GM23338 (cell line): Measurements from ENCODE around the gene RIC8B. TPM values are rescaled to one million over a fixed set of nuclear protein-coding genes. Genes with fewer than 3 reads are reported as not detected.

Experiments used
- ATAC-seq: fragments of 200-7000 bp; cut with Tn5 transposase; 3 replicates; pipeline ENCODE4 v1.9.1; 2020
- DNase-seq: peaks from one replicate; pipeline ENCODE4 v3.0.0-alpha.2; 2015; ENCODE audit warnings: low spot score
- H2AFZ ChIP-seq: fragments of 200-600 bp; sonication (generic); 2 replicates; pipeline ENCODE4 v1.8.0; 2016; ENCODE audit warnings: antibody characterized with exemption, mild to moderate bottlenecking, moderate library complexity
- H3F3A ChIP-seq: fragments of 200-600 bp; sonication (generic); replicated peaks from 2 replicates; pipeline ENCODE4 v1.8.0; 2017; ENCODE audit warnings: antibody characterized with exemption, mixed run types, low read depth
- H3K27ac ChIP-seq: fragments of 200-600 bp; sonication (generic); 2 replicates; pipeline ENCODE4 v1.6.1; 2016; ENCODE audit warnings: low read depth
- H3K27me3 ChIP-seq: fragments of 200-600 bp; sonication (generic); 2 replicates; pipeline ENCODE4 v1.8.0; 2016; ENCODE audit warnings: mild to moderate bottlenecking, mixed run types, moderate library complexity; ENCODE audit not compliant: insufficient read depth
- H3K36me3 ChIP-seq: fragments of 200-600 bp; sonication (generic); 2 replicates; pipeline ENCODE4 v1.8.0; 2016; ENCODE audit warnings: mild to moderate bottlenecking; ENCODE audit not compliant: insufficient read depth
- H3K4me1 ChIP-seq: fragments of 200-600 bp; sonication (generic); 2 replicates; pipeline ENCODE4 v1.8.0; 2016; ENCODE audit warnings: mild to moderate bottlenecking, moderate library complexity; ENCODE audit not compliant: insufficient read depth
- H3K4me2 ChIP-seq: fragments of 200-600 bp; sonication (generic); 2 replicates; pipeline ENCODE4 v1.7.1; 2017; ENCODE audit warnings: mixed run types
- H3K4me3 ChIP-seq: fragments of 200-600 bp; sonication (generic); 2 replicates; pipeline ENCODE4 v1.6.1; 2016; ENCODE audit warnings: mixed run types
- H3K79me2 ChIP-seq: fragments of 200-600 bp; sonication (generic); replicated peaks from 2 replicates; pipeline ENCODE4 v1.8.0; 2017; ENCODE audit warnings: mild to moderate bottlenecking; ENCODE audit not compliant: insufficient read depth
- H3K9me2 ChIP-seq: fragments of 200-600 bp; sonication (generic); 2 replicates; pipeline ENCODE4 v1.8.0; 2017; ENCODE audit not compliant: insufficient read depth
- H4K20me1 ChIP-seq: fragments of 200-600 bp; sonication (generic); replicated peaks from 2 replicates; pipeline ENCODE4 v1.8.0; 2017; ENCODE audit warnings: mild to moderate bottlenecking; ENCODE audit not compliant: insufficient read depth
- H3K27ac Mint-ChIP-seq: 2 replicates; pipeline ENCODE4 v1.8.0; 2020; ENCODE audit warnings: inconsistent platforms, mild to moderate bottlenecking, moderate library complexity, mixed read lengths
- H3K27me3 Mint-ChIP-seq: 3 replicates; pipeline ENCODE4 v1.8.0; 2022; ENCODE audit warnings: low read depth, mild to moderate bottlenecking, moderate library complexity, mixed read lengths, inconsistent platforms; ENCODE audit not compliant: insufficient read depth, poor library complexity
- H3K36me3 Mint-ChIP-seq: 3 replicates; pipeline ENCODE4 v1.8.0; 2021; ENCODE audit warnings: low read depth, mild to moderate bottlenecking, inconsistent platforms, moderate library complexity, mixed read lengths
- H3K4me1 Mint-ChIP-seq: 3 replicates; pipeline ENCODE4 v1.8.0; 2020; ENCODE audit warnings: mild to moderate bottlenecking, inconsistent platforms, mixed read lengths
- H3K4me3 Mint-ChIP-seq: 3 replicates; pipeline ENCODE4 v1.8.0; 2021; ENCODE audit warnings: moderate library complexity, mild to moderate bottlenecking, inconsistent platforms, mixed read lengths
- H3K9me3 Mint-ChIP-seq: 3 replicates; pipeline ENCODE4 v1.8.0; 2020; ENCODE audit warnings: moderate library complexity, mild to moderate bottlenecking, inconsistent platforms, mixed read lengths
- CREB1 ChIP-seq: fragments of 250-450 bp; sonication (Bioruptor Pico); IDR thresholded peaks from 2 replicates; pipeline ENCODE4 v1.5.0; 2020; ENCODE audit warnings: low read depth, mild to moderate bottlenecking, moderate library complexity
- EZH2 ChIP-seq: fragments of 200-600 bp; sonication (generic); IDR thresholded peaks from one replicate; pipeline ENCODE4 v1.8.0; 2017; ENCODE audit warnings: antibody characterized with exemption, mild to moderate bottlenecking, low read depth; ENCODE audit not compliant: unreplicated experiment
- EZH2phosphoT487 ChIP-seq: fragments of 200-600 bp; sonication (generic); IDR thresholded peaks from one replicate; pipeline ENCODE4 v1.8.1; 2018; ENCODE audit warnings: antibody characterized with exemption; ENCODE audit not compliant: unreplicated experiment
- JUNB ChIP-seq: IDR thresholded peaks from one replicate; pipeline ENCODE4 v1.6.1; 2016; ENCODE audit warnings: antibody characterized with exemption; ENCODE audit not compliant: unreplicated experiment
- NANOG ChIP-seq: IDR thresholded peaks from 2 replicates; pipeline ENCODE4 v1.6.1; 2016; ENCODE audit warnings: antibody characterized with exemption, borderline replicate concordance
- POLR2AphosphoS5 ChIP-seq: IDR thresholded peaks from 2 replicates; pipeline ENCODE4 v1.6.1; 2016; ENCODE audit warnings: antibody characterized with exemption, low read depth
- STAT1 ChIP-seq: IDR thresholded peaks from one replicate; pipeline ENCODE4 v1.6.1; 2016; ENCODE audit warnings: antibody characterized with exemption; ENCODE audit not compliant: unreplicated experiment
- ZNF114 ChIP-seq: fragments of 250-450 bp; sonication (Bioruptor Pico); IDR thresholded peaks from 2 replicates; pipeline ENCODE4 v1.5.0; 2020; ENCODE audit warnings: mild to moderate bottlenecking, moderate library complexity
- ZNF331 ChIP-seq: fragments of 250-450 bp; sonication (Bioruptor Pico); IDR thresholded peaks from 2 replicates; pipeline ENCODE4 v1.5.0; 2020; ENCODE audit warnings: low read depth, mild to moderate bottlenecking, moderate library complexity
- polyA plus RNA-seq: library from polyadenylated mRNA; unstranded; fragments of >200 nt; fragmentation: Nextera tagmentation; extraction: Ambion mirVana; gene quantifications from 2 replicates; pipeline ENCODE4 v1.2.1, GENCODE V29; 2016
- total RNA-seq: library from RNA; depleted of rRNA; stranded (reverse); fragments of >200 nt; shearing (Covaris generic); gene quantifications from 2 replicates; pipeline ENCODE4 v1.2.3, GENCODE V29; 2014
- TF ChIP-seq, protein P1 (sequence below): fragments of 250-450 bp; sonication (Bioruptor Pico); IDR thresholded peaks from 2 replicates; pipeline ENCODE4 v1.5.0; 2020; ENCODE audit warnings: mild to moderate bottlenecking, moderate library complexity
- TF ChIP-seq, protein P2 (sequence below): IDR thresholded peaks from 2 replicates; pipeline ENCODE4 v1.6.1; 2016; ENCODE audit warnings: antibody characterized with exemption
- TF ChIP-seq, protein P3 (sequence below): IDR thresholded peaks from one replicate; pipeline ENCODE4 v1.6.1; 2018; ENCODE audit warnings: antibody characterized with exemption; ENCODE audit not compliant: unreplicated experiment
- TF ChIP-seq, protein P4 (sequence below), 2 experiments: fragments of 200-600 bp in 1 of 2; sonication (generic) in 1 of 2; conservative IDR thresholded peaks; 2 replicates each; pipeline versions ENCODE4 v1.5.1 to v1.6.1; 2016 to 2017; ENCODE audit warnings: antibody characterized with exemption in 2 of 2, low read depth in 2 of 2, mild to moderate bottlenecking in 2 of 2, moderate library complexity in 1 of 2

Gene RIC8B
- total and polyA plus RNA-seq, 2 experiments from 2014 or later = 12.3 to 25.5 TPM

DNA sequence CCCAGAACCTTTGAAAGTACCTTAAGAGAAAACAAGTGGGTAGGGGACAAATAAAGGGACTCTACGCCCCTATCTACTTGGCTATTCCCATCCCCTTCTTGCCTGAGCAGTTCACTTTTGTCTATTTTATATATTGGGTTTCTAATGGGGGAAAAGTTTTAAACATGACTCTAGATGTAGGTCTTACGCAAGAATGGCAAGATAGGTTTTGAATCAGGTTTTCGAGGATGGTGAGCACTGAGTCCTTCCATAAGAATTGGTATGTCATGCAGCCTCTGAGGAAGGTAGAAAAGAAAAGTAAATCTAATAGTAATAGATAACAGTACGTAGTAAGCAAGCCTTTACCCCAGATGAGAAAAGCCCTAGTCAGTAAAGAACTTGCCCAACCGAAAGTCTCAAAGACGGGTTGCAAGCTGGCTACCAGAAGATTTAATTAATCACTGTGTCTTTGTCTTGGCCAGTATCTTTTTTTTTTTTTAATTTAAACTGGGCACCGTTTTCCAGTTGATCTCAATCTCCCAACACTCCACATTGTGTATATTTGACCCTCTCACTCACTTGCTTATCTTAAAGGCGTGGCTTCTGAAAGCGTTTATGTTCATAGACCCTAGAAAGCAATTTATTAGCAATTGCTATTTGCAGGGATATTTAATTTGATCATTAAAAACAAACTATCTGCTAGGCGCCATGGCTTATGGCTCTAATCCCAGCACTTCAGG, 94.7 kb downstream of the RIC8B start:
- Histone ChIP-seq H3K4me1 (peaks cover 15% of the 10 kb centered on the region), H4K20me1 (peaks cover 6% of the 10 kb centered on the region), H2AFZ (no peak overlapping the region), H3K4me2 (no peak overlapping the region), H3K9me2 (no peaks in the 10 kb centered on the region), H3K36me3 (no peaks in the 10 kb centered on the region), H3K27me3 (no peaks in the 10 kb centered on the region), H3K79me2 (no peaks in the 10 kb centered on the region), H3F3A (no peaks in the 10 kb centered on the region), H3K4me3 (no peak overlapping the region), H3K27ac (no peak overlapping the region)
- TF ChIP-seq EZH2 (no peak), JUNB (no peak), NANOG (no peak), POLR2AphosphoS5 (no peak), ZNF114 (CRISPR knock-in tag) (no peak), CREB1 (CRISPR knock-in tag) (no peak), STAT1 (no peak), EZH2phosphoT487 (no peak), ZNF331 (CRISPR knock-in tag) (no peak)
- TF ChIP-seq, protein P1, sequence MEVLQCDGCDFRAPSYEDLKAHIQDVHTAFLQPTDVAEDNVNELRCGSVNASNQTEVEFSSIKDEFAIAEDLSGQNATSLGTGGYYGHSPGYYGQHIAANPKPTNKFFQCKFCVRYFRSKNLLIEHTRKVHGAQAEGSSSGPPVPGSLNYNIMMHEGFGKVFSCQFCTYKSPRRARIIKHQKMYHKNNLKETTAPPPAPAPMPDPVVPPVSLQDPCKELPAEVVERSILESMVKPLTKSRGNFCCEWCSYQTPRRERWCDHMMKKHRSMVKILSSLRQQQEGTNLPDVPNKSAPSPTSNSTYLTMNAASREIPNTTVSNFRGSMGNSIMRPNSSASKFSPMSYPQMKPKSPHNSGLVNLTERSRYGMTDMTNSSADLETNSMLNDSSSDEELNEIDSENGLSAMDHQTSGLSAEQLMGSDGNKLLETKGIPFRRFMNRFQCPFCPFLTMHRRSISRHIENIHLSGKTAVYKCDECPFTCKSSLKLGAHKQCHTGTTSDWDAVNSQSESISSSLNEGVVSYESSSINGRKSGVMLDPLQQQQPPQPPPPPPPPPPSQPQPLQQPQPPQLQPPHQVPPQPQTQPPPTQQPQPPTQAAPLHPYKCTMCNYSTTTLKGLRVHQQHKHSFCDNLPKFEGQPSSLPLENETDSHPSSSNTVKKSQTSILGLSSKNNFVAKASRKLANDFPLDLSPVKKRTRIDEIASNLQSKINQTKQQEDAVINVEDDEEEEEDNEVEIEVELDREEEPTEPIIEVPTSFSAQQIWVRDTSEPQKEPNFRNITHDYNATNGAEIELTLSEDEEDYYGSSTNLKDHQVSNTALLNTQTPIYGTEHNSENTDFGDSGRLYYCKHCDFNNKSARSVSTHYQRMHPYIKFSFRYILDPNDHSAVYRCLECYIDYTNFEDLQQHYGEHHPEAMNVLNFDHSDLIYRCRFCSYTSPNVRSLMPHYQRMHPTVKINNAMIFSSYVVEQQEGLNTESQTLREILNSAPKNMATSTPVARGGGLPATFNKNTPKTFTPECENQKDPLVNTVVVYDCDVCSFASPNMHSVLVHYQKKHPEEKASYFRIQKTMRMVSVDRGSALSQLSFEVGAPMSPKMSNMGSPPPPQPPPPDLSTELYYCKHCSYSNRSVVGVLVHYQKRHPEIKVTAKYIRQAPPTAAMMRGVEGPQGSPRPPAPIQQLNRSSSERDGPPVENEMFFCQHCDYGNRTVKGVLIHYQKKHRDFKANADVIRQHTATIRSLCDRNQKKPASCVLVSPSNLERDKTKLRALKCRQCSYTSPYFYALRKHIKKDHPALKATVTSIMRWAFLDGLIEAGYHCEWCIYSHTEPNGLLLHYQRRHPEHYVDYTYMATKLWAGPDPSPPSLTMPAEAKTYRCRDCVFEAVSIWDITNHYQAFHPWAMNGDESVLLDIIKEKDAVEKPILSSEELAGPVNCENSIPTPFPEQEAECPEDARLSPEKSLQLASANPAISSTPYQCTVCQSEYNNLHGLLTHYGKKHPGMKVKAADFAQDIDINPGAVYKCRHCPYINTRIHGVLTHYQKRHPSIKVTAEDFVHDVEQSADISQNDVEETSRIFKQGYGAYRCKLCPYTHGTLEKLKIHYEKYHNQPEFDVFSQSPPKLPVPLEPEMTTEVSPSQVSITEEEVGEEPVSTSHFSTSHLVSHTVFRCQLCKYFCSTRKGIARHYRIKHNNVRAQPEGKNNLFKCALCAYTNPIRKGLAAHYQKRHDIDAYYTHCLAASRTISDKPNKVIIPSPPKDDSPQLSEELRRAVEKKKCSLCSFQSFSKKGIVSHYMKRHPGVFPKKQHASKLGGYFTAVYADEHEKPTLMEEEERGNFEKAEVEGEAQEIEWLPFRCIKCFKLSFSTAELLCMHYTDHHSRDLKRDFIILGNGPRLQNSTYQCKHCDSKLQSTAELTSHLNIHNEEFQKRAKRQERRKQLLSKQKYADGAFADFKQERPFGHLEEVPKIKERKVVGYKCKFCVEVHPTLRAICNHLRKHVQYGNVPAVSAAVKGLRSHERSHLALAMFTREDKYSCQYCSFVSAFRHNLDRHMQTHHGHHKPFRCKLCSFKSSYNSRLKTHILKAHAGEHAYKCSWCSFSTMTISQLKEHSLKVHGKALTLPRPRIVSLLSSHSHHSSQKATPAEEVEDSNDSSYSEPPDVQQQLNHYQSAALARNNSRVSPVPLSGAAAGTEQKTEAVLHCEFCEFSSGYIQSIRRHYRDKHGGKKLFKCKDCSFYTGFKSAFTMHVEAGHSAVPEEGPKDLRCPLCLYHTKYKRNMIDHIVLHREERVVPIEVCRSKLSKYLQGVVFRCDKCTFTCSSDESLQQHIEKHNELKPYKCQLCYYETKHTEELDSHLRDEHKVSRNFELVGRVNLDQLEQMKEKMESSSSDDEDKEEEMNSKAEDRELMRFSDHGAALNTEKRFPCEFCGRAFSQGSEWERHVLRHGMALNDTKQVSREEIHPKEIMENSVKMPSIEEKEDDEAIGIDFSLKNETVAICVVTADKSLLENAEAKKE (CRISPR knock-in tag) = no peak
- TF ChIP-seq, protein P2, sequence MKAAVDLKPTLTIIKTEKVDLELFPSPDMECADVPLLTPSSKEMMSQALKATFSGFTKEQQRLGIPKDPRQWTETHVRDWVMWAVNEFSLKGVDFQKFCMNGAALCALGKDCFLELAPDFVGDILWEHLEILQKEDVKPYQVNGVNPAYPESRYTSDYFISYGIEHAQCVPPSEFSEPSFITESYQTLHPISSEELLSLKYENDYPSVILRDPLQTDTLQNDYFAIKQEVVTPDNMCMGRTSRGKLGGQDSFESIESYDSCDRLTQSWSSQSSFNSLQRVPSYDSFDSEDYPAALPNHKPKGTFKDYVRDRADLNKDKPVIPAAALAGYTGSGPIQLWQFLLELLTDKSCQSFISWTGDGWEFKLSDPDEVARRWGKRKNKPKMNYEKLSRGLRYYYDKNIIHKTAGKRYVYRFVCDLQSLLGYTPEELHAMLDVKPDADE = no peak
- TF ChIP-seq, protein P3, sequence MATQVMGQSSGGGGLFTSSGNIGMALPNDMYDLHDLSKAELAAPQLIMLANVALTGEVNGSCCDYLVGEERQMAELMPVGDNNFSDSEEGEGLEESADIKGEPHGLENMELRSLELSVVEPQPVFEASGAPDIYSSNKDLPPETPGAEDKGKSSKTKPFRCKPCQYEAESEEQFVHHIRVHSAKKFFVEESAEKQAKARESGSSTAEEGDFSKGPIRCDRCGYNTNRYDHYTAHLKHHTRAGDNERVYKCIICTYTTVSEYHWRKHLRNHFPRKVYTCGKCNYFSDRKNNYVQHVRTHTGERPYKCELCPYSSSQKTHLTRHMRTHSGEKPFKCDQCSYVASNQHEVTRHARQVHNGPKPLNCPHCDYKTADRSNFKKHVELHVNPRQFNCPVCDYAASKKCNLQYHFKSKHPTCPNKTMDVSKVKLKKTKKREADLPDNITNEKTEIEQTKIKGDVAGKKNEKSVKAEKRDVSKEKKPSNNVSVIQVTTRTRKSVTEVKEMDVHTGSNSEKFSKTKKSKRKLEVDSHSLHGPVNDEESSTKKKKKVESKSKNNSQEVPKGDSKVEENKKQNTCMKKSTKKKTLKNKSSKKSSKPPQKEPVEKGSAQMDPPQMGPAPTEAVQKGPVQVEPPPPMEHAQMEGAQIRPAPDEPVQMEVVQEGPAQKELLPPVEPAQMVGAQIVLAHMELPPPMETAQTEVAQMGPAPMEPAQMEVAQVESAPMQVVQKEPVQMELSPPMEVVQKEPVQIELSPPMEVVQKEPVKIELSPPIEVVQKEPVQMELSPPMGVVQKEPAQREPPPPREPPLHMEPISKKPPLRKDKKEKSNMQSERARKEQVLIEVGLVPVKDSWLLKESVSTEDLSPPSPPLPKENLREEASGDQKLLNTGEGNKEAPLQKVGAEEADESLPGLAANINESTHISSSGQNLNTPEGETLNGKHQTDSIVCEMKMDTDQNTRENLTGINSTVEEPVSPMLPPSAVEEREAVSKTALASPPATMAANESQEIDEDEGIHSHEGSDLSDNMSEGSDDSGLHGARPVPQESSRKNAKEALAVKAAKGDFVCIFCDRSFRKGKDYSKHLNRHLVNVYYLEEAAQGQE = no peak
- TF ChIP-seq, protein P4, sequence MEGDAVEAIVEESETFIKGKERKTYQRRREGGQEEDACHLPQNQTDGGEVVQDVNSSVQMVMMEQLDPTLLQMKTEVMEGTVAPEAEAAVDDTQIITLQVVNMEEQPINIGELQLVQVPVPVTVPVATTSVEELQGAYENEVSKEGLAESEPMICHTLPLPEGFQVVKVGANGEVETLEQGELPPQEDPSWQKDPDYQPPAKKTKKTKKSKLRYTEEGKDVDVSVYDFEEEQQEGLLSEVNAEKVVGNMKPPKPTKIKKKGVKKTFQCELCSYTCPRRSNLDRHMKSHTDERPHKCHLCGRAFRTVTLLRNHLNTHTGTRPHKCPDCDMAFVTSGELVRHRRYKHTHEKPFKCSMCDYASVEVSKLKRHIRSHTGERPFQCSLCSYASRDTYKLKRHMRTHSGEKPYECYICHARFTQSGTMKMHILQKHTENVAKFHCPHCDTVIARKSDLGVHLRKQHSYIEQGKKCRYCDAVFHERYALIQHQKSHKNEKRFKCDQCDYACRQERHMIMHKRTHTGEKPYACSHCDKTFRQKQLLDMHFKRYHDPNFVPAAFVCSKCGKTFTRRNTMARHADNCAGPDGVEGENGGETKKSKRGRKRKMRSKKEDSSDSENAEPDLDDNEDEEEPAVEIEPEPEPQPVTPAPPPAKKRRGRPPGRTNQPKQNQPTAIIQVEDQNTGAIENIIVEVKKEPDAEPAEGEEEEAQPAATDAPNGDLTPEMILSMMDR (conservative IDR thresholded peaks at IDR 0.05; ENCODE audit: low read depth in 2 of 2) = no peak
- Mint-ChIP-seq H3K9me3 (no peaks in the 10 kb centered on the region), H3K27ac (no peak overlapping the region), H3K27me3 (no peaks in the 10 kb centered on the region), H3K4me1 (peaks cover 20% of the 10 kb centered on the region), H3K4me3 (no peak overlapping the region), H3K36me3 (no peaks in the 10 kb centered on the region)
- ATAC-seq (no peak), DNase-seq (no peak)
